GM12878 (cell line): Measurements from ENCODE around the gene RPRD2. TPM values are rescaled to one million over a fixed set of nuclear protein-coding genes. Genes with fewer than 3 reads are reported as not detected.

Experiments
- ATAC-seq: fragments of 200-7000 bp; cut with Tn5 transposase; 3 replicates; pipeline ENCODE4 v1.9.1; 2020; ENCODE audit warnings: mild to moderate bottlenecking, moderate library complexity
- BruUV-seq: library from RNA; stranded (reverse); fragments of 400-500 nt; replicated peaks from 2 replicates; lab custom pipeline; 2021; lab: Mats Ljungman, UMichigan
- CTCF ChIA-PET: fragments of 300-600 bp; sonication (Branson Sonifier 250); formaldehyde crosslinking; extraction: SDS; loops from one replicate; lab custom pipeline; 2021; ENCODE audit warnings: inconsistent platforms; lab: Yijun Ruan, JAX
- POLR2A ChIA-PET: fragments of 350-600 bp; formaldehyde crosslinking; extraction: SDS; loops from one replicate; lab custom pipeline; 2021; ENCODE audit warnings: inconsistent platforms; lab: Charles Lee
- RAD21 ChIA-PET: fragments of 300-600 bp; sonication (Branson Sonifier 250); formaldehyde crosslinking; loops from one replicate; lab custom pipeline; 2023; ENCODE audit warnings: antibody characterized with exemption; ENCODE audit not compliant: unreplicated experiment; lab: Charles Lee
- SMC1A ChIA-PET: fragments of 300-600 bp; sonication (Branson Sonifier 250); formaldehyde crosslinking; loops from one replicate; lab custom pipeline; 2023; ENCODE audit not compliant: unreplicated experiment, uncharacterized antibody; lab: Charles Lee
- DNase-seq: peaks from one replicate; pipeline ENCODE4 v3.0.0-alpha.2; 2011; ENCODE audit warnings: low read depth, low spot score
- FAIRE-seq: peaks from 3 replicates; lab custom pipeline; 2011; peaks lifted over from hg19 to GRCh38; lab: Jason Lieb, UNC
- H2AFZ ChIP-seq: 2 replicates; pipeline ENCODE4 v1.6.0; 2011; ENCODE audit warnings: low read depth, low read length, control low read depth; ENCODE audit not compliant: control insufficient read depth
- H3K27ac ChIP-seq: 2 replicates; pipeline ENCODE4 v1.5.1; 2011; ENCODE audit warnings: control low read depth; ENCODE audit not compliant: control insufficient read depth, insufficient read depth
- H3K27me3 ChIP-seq, 2 experiments: replicated peaks in 1 of 2; 2 replicates each; pipeline versions ENCODE4 v1.6.0 to v1.6.1; 2011; ENCODE audit warnings: low read length in 1 of 2; ENCODE audit not compliant: control insufficient read depth in 2 of 2, insufficient read depth in 2 of 2
- H3K36me3 ChIP-seq, 2 experiments: 2 replicates each; pipeline ENCODE4 v1.5.1; 2011; ENCODE audit warnings: low read length in 1 of 2; ENCODE audit not compliant: control insufficient read depth in 2 of 2, insufficient read depth in 2 of 2
- H3K4me1 ChIP-seq: 2 replicates; pipeline ENCODE4 v1.6.1; 2011; ENCODE audit warnings: mild to moderate bottlenecking, low read length, moderate library complexity, mixed read lengths; ENCODE audit not compliant: control insufficient read depth, insufficient read depth
- H3K4me2 ChIP-seq: 2 replicates; pipeline ENCODE4 v1.6.0; 2011; ENCODE audit warnings: control low read depth; ENCODE audit not compliant: control insufficient read depth, insufficient read depth
- H3K4me3 ChIP-seq: fragments of 200-600 bp; sonication (generic); 2 replicates; pipeline ENCODE4 v1.5.1; 2016
- H3K79me2 ChIP-seq: 2 replicates; pipeline ENCODE4 v1.6.0; 2011; ENCODE audit warnings: low read length; ENCODE audit not compliant: control insufficient read depth, insufficient read depth
- H3K9ac ChIP-seq: 2 replicates; pipeline ENCODE4 v1.8.0; 2011; ENCODE audit warnings: low read length, control low read depth, mixed read lengths; ENCODE audit not compliant: control insufficient read depth, insufficient read depth
- H3K9me3 ChIP-seq: replicated peaks from 3 replicates; pipeline ENCODE4 v1.5.1; 2011; ENCODE audit warnings: mild to moderate bottlenecking, low read length; ENCODE audit not compliant: control insufficient read depth, insufficient read depth
- H4K20me1 ChIP-seq: 2 replicates; pipeline ENCODE4 v1.6.0; 2011; ENCODE audit not compliant: control insufficient read depth, insufficient read depth
- CREM ChIP-seq: IDR thresholded peaks from 2 replicates; pipeline ENCODE4 v1.6.1; 2014; ENCODE audit warnings: antibody characterized with exemption, low read depth
- EP300 ChIP-seq, 2 experiments: fragments of 150-350 bp in 1 of 2; IDR thresholded peaks; 2 replicates each; pipeline ENCODE4 v1.6.1; 2011 to 2012; ENCODE audit warnings: low read depth in 2 of 2, low read length in 2 of 2, borderline replicate concordance in 1 of 2, improper control_type of control experiment in 1 of 2, inconsistent platforms in 1 of 2; ENCODE audit not compliant: control insufficient read depth in 1 of 2
- FOS ChIP-seq: IDR thresholded peaks from 3 replicates; pipeline ENCODE4 v1.6.1; 2011; ENCODE audit warnings: borderline replicate concordance; ENCODE audit not compliant: insufficient read length; ENCODE audit errors: extremely low read depth
- GATAD2B ChIP-seq: fragments of 450-650 bp; conservative IDR thresholded peaks from 2 replicates; pipeline ENCODE4 v1.6.1; 2017; ENCODE audit warnings: low read depth, mild to moderate bottlenecking, moderate library complexity
- JUND ChIP-seq: IDR thresholded peaks from 2 replicates; pipeline ENCODE4 v1.6.1; 2012; ENCODE audit warnings: low read depth, mild to moderate bottlenecking, low read length, improper control_type of control experiment, moderate library complexity
- KLF5 ChIP-seq: fragments of 450-650 bp; IDR thresholded peaks from 2 replicates; pipeline ENCODE4 v1.6.1; 2014; ENCODE audit warnings: mild to moderate bottlenecking; ENCODE audit not compliant: partially characterized antibody
- MLLT1 ChIP-seq: fragments of 450-650 bp; IDR thresholded peaks from 2 replicates; pipeline ENCODE4 v1.6.1; 2016; ENCODE audit warnings: mild to moderate bottlenecking
- MXI1 ChIP-seq: fragments of 150-350 bp; IDR thresholded peaks from 2 replicates; pipeline ENCODE4 v1.6.1; 2011; ENCODE audit warnings: low read depth, mild to moderate bottlenecking, inconsistent platforms, low read length, improper control_type of control experiment
- MYC ChIP-seq: IDR thresholded peaks from 2 replicates; pipeline ENCODE4 v1.6.1; 2011; ENCODE audit warnings: mild to moderate bottlenecking, low read length, moderate library complexity, inconsistent platforms; ENCODE audit not compliant: insufficient read depth, insufficient replicate concordance, insufficient read length, severe bottlenecking
- NFXL1 ChIP-seq: fragments of 450-650 bp; IDR thresholded peaks from 2 replicates; pipeline ENCODE4 v1.6.1; 2017; ENCODE audit warnings: antibody characterized with exemption, mild to moderate bottlenecking, borderline replicate concordance
- NR2F1 ChIP-seq: fragments of 450-650 bp; conservative IDR thresholded peaks from 2 replicates; pipeline ENCODE4 v1.6.1; 2017; ENCODE audit warnings: mild to moderate bottlenecking
- PML ChIP-seq: IDR thresholded peaks from 2 replicates; pipeline ENCODE4 v1.6.1; 2012; ENCODE audit warnings: low read length, inconsistent platforms
- POLR2AphosphoS2 ChIP-seq: IDR thresholded peaks from 2 replicates; pipeline ENCODE4 v1.6.1; 2011; ENCODE audit warnings: low read depth, mild to moderate bottlenecking, low read length, improper control_type of control experiment, moderate library complexity
- SREBF1 ChIP-seq: IDR thresholded peaks from 2 replicates; pipeline ENCODE4 v1.6.1; 2012; ENCODE audit warnings: mild to moderate bottlenecking, low read length
- STAT3 ChIP-seq: IDR thresholded peaks from 2 replicates; pipeline ENCODE4 v1.6.1; 2011; ENCODE audit warnings: low read depth, low read length, improper control_type of control experiment
- TCF7 ChIP-seq: IDR thresholded peaks from 2 replicates; pipeline ENCODE4 v1.6.1; 2014; ENCODE audit warnings: antibody characterized with exemption, borderline replicate concordance
- YY1 ChIP-seq: IDR thresholded peaks from 2 replicates; pipeline ENCODE4 v1.6.1; 2011; ENCODE audit warnings: low read depth, mild to moderate bottlenecking, low read length
- ZNF217 ChIP-seq: fragments of 450-650 bp; IDR thresholded peaks from 2 replicates; pipeline ENCODE4 v1.6.1; 2017; ENCODE audit warnings: antibody characterized with exemption, mild to moderate bottlenecking
- WGBS: methylation state at CpG from one replicate; pipeline ENCODE4 v1.1.6; 2016; ENCODE audit warnings: low lambda C conversion rate; ENCODE audit not compliant: insufficient replicate concordance, insufficient coverage; ENCODE audit errors: missing lambda C conversion rate; 5-methylcytosine and 5-hydroxymethylcytosine counted together
- in situ Hi-C: fragments of 300-500 bp; cut with MboI; formaldehyde crosslinking; loops from 9 replicates; pipeline ENCODE4 v1.14.3; 2018; ENCODE audit warnings: mixed read lengths
- intact Hi-C: fragments of 100-400 bp; cut with micrococcal nuclease; formaldehyde crosslinking; loops from one replicate; pipeline ENCODE4 v1.14.2; 2022; ENCODE audit not compliant: unreplicated experiment
- polyA plus RNA-seq, 11 experiments: library from polyadenylated mRNA; depleted of rRNA in 4 of 11; unstranded in 6 of 11; stranded (reverse) in 5 of 11; fragments of >200 nt; fragmentation: Nextera tagmentation in 4 of 11; fragmentation: Illumina TruSeq in 1 of 11; extraction: Ambion mirVana in 4 of 11; extraction: Trizol in 1 of 11; gene quantifications; 1 replicate in 1 of 11; 2 replicates in 10 of 11; pipeline versions ENCODE4 v1.2.1 to v1.2.3, GENCODE V29; 2011 to 2016; ENCODE audit warnings: inconsistent platforms in 2 of 11, missing spikeins in 2 of 11, low read depth in 1 of 11
- total RNA-seq, 4 experiments: library from RNA; depleted of rRNA in 3 of 4; stranded (reverse); fragments of >200 nt in 3 of 4; fragmentation: Illumina TruSeq in 1 of 4; extraction: Trizol in 1 of 4; gene quantifications; 2 replicates each; pipeline versions ENCODE4 v1.2.1 to v1.2.3, GENCODE V29; 2013 to 2021
- TF ChIP-seq, protein P1 (sequence below): fragments of 450-650 bp; formaldehyde crosslinking; IDR thresholded peaks from 2 replicates; pipeline ENCODE4 v1.4.0; 2020; ENCODE audit warnings: mild to moderate bottlenecking, moderate library complexity

The RPRD2 gene
- total and polyA plus RNA-seq, 10 of the 15 experiments (the other 5 are each of a cell fraction or from before 2014, with no cell fraction given) = 1.9 to 24.8 (median 13.3) TPM

GRCh38 chr1:150476754-150477153, 112.8 kb downstream of the RPRD2 start:
- no peaks in the 10 kb centered on the region for H3K9me3 ChIP-seq
- ChIA-PET SMC1A (interaction anchor here (0.6 kb wide), 1 partner anchor 40 kb away, joined by 3 read pairs; no protein-coding TSS in a partner anchor), POLR2A (no interaction called here), CTCF (no interaction called here), RAD21 (no interaction called here)
- no peak for ATAC-seq
- 83% methylated on average over 3 of the region's 3 CpGs for WGBS
- no peaks in the 10 kb centered on the region for H4K20me1 ChIP-seq
- H3K79me2 ChIP-seq = no peaks in the 10 kb centered on the region
- TF ChIP-seq MYC (no peak), POLR2AphosphoS2 (no peak), PML (no peak), MLLT1 (no peak), NR2F1 (no peak), ZNF217 (no peak), GATAD2B (no peak), STAT3 (no peak), CREM (no peak), JUND (no peak), KLF5 (no peak), YY1 (no peak), FOS (no peak), EP300 (IDR thresholded peaks at IDR 0.05; ENCODE audit: borderline replicate concordance in 1 of 2, control insufficient read depth in 1 of 2, low read depth in 2 of 2, low read length in 2 of 2) (no peak), MXI1 (no peak), TCF7 (no peak), NFXL1 (no peak), SREBF1 (no peak)
- TF ChIP-seq, protein P1, sequence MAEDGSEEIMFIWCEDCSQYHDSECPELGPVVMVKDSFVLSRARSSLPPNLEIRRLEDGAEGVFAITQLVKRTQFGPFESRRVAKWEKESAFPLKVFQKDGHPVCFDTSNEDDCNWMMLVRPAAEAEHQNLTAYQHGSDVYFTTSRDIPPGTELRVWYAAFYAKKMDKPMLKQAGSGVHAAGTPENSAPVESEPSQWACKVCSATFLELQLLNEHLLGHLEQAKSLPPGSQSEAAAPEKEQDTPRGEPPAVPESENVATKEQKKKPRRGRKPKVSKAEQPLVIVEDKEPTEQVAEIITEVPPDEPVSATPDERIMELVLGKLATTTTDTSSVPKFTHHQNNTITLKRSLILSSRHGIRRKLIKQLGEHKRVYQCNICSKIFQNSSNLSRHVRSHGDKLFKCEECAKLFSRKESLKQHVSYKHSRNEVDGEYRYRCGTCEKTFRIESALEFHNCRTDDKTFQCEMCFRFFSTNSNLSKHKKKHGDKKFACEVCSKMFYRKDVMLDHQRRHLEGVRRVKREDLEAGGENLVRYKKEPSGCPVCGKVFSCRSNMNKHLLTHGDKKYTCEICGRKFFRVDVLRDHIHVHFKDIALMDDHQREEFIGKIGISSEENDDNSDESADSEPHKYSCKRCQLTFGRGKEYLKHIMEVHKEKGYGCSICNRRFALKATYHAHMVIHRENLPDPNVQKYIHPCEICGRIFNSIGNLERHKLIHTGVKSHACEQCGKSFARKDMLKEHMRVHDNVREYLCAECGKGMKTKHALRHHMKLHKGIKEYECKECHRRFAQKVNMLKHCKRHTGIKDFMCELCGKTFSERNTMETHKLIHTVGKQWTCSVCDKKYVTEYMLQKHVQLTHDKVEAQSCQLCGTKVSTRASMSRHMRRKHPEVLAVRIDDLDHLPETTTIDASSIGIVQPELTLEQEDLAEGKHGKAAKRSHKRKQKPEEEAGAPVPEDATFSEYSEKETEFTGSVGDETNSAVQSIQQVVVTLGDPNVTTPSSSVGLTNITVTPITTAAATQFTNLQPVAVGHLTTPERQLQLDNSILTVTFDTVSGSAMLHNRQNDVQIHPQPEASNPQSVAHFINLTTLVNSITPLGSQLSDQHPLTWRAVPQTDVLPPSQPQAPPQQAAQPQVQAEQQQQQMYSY (CRISPR knock-in tag) = no peak
- no peak overlapping the region for H3K9ac ChIP-seq
- no peak overlapping the region for H2AFZ ChIP-seq
- H3K27me3 ChIP-seq = no peaks in the 10 kb centered on the region
- H3K4me1 ChIP-seq = no peaks in the 10 kb centered on the region
- FAIRE-seq = no peak
- intact Hi-C loops (no loop called here), in situ Hi-C loops (no loop called here)
- BruUV-seq = no TSS peak
- no peak overlapping the region for H3K27ac ChIP-seq
- peaks cover 4 to 8% of the 10 kb centered on the region in 2 experiments; a peak in 3 of 4 replicates for H3K36me3 ChIP-seq
- H3K4me2 ChIP-seq = no peak overlapping the region
- H3K4me3 ChIP-seq = no peak overlapping the region
- no peak for DNase-seq
